GM21737 (cell line): ENCODE measurements around the gene TK1.
"Not testable (repeated sequence)": the region's sequence is repeated elsewhere in the genome, so short reads cannot be mapped to it uniquely, and the experiment has no call there.

Source experiments
- ATAC-seq: cut with Tn5 transposase; IDR thresholded peaks from one replicate; pipeline ENCODE4 v1.9.1; 2021; ENCODE audit warnings: mild to moderate bottlenecking, moderate library complexity; ENCODE audit not compliant: unreplicated experiment

Gene TK1

DNA sequence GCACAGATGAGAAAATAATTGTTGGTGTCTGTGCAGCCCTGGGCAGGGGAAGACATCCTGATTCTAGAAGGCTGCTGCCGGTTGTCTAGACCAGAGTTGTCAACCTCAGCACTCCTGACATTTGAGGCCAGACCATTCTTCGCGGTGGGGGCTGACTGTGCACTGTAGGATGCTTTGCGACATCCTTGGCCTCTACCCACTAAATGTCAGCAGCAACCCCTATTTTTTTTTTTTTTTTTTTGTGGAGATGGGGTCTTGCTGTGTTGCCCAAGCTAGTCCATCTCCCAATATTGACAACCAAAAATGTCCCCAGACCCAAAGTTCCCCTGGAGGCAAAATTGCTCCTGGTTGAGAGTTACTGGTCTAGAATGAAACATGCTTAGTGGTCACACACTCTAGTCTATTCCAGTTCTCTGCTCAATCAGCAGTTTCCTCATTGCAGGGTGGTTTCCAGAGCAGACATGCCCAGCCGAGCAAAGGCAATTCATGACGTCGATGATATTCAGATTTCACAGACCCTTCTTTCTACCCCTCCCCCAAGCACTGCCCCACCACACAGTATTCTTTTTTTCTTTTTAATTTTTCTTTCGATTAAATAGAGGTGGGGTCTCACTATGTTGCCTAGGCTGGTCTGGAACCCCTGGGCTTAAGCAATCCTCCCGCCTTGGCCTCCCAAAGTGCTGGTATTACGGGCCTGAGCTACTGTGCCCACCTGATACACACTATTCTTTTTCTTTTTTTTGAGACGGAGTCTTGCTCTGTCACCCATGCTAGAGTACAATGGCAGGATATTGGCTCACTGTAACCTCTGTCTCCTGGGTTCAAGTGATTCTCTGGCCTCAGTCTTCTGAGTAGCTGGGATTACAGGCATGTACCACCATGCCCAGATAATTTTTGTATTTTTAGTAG is 31.7 kb downstream of the TK1 start:
- peak; percentile 54 for ATAC-seq

DNA sequence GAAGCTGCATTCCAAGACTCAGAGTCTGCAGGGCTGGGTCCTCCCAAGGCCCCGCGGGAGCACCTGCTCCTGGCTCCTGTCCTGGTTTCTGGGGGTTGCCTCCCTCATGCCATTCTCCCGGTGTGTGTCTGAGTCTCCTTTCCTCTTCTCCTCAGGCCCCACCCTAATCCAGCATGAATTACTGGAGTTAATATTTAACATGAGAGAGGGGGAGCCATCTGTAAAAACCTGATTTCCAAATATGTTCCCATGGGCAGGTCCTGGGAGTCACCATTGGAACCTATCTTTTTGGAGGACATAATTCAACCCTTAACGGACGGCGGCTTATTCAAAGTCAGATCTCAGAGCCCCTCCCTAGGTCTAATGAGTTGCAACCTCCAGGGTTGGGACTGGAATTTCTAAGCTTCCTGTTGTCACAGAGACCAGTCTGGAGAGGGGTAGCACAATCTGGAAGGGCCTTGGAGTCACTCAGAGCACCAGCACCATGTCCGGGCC is 35.3 kb downstream of the TK1 start:
- no peak for ATAC-seq

DNA sequence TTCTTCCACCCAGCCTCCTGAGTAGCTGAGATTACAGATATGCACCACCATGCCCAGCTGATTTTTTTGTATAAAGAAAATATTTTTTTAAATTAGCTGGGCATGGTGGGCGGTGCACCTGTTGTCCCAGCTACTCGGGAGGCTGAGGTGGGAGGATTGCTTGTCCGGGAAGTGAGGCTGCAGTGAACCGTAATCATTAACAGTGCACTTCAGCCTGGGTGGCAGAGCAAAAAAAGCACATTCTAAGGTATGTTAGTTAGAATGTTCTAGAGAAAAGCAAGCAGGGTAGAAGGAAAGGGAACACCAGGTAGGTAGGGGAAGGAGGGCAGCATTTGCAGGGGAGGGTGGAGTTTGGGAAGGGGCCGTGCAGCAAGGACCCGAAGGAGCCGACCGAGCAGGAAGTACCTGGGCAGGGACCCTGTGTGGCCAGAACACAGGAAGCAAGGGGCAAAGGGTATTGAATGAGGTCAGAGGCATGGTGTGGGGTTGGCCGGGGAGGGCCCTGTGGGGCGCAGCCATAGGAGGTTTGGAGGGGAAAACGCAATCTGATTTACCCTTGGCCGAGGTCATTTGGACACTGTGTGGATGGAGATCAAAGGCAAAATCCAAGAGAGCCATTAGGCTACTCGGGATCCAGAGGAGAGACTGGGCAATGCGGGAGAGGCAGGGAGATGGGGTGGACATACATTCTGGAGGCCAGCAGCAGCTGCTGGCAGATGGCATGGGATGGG is 38.4 kb downstream of the TK1 start:
- ATAC-seq: no peak

DNA sequence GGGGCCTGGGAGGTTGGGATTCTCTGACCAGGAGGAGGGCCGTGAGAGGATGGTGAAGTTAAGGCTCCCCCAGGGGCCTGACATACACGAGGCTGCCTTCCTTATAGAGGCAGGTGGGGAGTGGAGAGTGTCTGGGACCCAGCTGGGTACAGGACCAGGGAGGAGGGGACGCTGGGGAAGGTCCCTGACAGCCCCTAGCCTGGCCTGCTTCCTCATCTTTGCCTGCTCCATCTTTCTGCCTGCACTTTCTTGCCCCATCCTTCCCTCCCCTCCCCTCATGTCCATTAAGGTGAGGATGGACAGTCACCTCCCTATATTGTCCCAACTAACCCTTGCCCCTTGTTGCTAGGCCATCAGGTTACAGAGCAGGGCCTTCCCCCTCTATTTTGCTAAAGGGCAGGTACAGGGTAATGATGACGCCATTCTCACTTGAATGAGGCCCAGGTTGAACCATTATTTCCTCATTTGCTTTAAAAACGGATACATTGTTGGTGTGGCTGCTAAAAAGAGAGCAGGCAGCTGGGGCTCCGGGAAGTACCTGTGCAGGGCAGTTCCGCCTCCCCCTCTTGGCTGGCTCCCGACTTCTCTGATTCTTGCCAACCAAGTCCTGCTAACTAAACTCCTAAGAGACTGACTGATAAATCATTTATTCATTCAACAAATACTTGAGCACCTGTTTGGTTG is 39.4 kb downstream of the TK1 start:
- no peak for ATAC-seq

DNA sequence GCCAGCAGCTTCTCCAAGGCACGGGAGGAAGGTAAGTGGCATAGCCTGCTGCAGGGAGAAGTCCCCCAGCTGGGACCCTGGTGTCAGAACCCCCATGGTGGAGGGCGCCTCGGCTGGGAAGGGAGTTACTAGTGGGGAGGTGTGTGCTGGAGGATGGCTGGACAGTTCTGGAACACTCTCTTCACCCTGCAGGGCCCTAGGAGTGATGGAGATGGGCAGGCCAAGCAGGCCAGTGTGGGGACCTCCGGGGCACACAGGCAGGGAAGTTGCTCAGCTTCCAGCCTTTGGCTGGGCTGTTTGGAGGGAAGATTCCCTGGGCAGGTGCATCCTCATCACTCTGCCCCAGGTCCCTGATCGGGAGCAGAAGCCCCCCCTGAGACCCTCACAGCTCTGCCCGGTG is 40.0 kb downstream of the TK1 start:
- no peak for ATAC-seq

DNA sequence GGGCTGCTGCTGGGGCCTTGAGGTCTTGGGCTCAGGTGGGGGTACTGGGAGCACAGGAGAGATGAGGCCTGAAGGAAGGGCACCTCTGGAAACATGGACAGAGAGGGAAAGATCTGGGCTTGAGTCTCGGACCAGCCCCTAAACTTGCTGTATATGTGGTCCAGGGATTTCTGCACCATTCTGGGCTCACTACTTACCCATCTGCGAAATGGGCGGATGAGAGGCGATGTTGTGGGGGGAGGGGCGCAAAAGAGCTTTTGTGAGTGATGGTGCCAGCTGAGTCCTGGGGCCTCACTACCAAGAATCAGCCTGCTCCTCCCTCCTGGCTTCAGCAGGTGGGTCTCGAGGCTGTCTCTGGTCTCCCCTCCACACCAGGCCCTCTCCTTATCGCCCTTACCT is 40.4 kb downstream of the TK1 start:
- no peak for ATAC-seq

DNA sequence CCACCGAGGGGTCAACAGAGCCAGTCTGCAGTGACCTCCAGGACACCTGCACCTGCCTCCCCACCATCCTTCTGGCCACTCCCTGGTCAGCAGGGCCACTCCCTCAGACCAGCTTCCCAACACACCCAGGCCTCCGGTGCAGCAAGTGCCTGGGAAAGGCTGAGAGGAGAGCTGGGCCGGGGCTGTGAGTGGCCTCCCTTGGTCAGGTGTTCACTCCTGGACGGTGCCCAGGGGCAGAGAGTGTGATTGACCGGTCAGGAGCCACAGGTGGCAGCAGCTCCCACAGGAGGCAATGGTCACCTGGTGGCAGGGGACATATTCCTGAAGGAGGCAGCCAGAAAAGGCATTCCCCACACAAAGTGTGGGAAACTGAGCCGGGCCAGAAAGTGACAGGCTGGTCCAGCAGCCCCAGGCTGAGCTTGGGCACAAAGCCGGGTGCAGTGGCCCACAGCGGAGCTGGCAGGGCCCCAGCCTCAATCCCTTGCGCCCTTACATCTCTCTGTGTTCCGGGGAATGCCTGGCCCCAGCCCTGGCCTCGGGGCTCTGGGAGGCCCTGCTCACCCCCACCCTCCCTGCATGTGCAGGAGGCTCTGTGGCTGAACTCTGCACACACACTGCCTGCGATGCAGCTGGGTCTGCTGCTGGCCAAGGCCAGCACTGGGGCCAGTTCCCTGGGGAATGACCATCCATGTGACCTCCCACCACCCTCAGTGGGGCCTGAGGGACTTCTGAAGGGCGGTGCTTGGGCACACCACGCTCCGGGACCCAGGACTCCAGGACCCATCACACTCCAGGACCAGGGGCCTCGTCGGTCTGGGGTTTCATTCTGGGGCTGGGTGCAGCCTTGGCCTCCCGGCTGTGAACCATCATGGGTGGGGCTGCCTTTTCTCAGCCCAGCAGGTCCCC is 41.9 kb downstream of the TK1 start:
- no peak for ATAC-seq

DNA sequence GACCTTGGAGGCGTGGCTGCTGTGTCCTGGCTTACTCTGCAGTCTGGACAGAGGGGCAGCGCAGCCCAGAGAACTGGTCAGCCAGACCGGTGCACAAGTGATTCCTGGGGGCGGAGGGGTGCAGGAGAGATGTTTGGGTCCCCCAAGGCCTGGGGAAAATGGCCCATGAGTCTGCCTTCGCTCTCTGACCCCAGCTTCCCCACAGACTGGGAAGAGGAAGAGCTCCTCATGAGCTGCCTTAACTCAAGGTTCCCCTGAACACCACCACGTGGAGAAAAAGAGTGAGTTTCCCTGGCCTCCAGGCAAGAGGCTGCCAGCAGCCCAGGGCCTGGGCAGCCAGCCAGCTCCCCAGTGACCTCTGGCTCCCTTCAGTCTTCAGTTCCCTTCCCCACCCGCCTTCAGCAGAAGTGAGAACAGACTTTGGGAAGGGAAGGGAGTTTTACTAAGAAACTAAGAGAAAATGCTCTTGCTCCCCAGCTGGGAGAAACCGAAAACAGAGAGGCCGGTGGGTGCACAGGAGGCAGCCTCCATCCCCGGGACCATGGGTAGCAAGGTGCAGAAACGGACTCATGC is 42.6 kb downstream of the TK1 start:
- no peak for ATAC-seq

DNA sequence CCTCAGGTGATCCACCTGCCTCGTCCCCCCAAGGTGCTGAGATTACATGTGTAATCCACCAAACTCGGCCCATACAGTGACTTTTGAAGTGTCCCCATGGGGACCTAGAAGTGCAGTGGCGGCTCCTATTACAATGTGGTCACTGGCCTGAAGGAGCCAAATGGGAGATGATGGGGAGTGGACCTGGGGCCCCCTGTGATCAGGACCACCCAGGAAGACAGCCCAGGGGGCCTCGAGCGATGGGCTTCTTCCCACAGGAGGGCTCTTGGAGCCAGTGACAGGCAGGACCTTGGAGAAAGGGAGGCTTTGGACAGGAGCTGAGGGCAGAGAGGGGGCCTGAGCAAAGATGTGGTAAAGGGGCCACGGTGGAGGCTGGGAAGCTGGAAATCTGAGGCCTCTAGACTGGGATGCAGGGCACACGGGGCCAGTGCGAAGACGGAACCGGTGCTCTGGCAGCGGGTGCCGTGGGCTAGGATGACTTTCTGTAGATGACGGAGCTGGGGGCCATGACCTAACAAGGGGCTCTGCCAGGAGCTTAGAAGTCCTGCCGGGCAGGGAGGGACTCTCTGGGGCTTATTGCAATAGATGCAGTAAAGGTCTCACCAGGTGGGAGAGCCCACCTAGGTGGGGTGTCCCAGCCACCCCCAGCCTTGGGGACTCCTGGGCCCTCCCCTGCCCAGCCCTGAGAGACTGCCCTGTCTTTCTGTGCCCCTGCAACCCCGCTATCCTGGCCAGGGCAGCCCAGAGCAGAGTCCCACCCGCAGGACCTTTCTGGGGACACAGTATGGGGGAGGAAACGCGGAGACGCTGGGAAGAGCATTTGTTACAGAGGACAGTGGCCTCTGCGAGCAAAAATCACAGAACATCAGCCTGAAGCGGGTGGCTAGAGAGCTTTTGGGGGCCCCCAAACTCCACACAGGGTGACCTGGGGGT is 43.4 kb downstream of the TK1 start:
- no peak for ATAC-seq

DNA sequence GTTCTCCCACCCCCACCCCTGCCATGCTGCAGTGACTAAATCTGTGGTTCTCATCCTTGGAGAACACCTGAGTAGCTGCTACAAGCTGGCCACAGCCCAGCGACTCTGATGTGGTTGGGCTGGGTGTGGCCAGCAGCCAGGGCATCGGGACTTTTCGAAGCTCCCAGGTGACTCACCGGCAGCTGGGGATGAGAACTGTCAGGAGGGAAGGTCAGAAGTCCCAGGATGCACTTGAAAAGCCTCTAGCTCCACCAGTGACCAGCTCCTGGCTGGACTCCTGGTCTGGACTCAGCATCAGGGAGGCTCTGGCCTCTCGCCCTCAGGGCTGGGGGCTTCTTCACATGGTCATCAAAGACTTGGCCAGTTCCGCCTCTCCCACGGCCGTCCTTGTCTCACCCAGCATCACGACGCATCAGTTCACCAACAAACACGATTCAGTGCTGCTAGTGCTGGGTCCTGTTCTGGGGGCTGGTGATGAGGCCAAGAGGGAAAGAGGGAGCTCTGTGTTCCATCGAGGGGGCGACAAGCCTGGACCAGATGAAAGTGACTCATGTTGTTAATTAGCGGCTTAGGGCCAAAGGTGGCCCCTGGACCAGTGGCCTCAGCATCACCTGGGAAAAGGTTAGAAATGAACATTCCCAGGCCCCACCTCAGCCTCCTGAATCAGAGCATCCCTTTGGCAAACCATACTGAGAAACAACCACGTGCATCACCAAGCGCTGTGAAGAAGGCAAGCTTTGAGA is 44.6 kb downstream of the TK1 start:
- ATAC-seq: no peak

DNA sequence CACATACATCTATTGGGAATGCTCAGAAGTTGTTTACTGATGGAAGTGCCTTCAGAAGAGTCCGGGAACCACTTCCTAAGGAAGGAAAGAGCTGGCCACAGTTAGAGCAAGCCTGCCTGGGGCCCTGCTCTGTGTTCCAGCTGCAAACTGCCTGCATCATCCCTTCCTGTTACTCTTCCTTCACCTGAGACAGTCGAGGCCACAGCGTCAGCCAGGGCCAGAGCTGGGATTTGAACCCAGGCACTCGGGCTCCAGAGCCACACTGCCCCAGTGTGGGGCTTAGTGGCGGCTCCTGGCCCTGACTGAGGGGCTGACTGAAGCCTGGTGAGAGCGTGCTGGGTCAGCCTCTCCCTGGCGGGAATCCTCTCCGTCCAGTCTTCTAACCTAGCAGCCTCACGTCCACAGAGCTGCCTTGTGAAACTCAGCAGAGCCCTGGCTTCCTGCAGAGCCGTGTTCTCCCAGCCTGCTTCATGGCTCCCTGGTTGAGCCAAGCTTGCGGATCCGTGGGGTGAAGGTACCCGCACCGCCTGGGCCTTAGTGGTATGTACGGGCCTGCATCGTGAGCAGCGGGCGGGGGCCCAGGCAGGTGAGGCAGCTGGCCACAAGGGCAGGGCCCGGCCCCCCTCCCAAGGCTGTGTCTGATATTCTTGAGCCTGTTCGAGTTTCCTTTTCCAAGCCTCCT is 45.3 kb downstream of the TK1 start:
- ATAC-seq: no peak

DNA sequence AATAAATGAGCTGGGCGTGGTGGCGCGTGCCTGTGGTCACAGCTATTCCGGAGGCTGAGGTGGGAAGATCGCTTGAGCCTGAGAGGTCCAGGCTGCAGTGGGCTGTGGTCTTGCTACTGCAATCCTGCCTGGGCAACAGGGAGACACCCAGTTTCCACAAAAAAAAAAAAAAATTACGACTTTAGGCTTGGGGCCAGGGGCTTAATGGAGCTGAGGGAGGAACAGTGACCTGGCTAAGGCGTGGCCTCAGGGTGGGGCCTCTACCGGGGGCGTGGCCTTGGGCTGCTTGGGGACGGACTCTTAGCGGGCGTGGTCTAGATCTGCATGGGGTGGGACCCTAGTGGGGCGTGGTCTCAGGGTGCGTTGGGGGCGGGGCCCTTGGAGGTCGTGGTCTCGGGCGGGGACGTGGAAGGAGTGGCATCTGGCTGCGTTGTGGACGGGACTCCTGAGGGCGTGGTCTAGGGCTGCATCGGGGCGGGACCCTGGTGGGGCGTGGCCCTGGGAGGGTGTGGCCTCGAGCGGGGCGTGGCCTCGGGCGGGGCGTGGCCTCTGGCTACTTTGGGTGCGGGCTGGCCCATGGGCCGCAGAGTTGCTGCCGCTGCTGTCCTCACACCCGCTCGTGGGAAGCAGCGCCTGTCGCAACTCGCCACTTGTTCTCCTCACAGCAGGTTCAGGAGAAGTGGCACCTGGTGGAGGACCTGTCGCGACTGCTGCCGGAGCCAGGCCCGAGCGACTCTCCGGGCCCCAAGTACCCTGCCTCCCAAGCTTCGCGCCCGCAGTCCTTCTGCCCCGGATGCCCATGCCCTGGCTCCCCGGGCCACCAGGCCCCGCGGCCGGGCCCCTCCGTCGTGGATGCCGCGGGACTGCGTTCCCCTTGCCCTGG is 46.4 kb downstream of the TK1 start:
- peak; percentile 73 for ATAC-seq

DNA sequence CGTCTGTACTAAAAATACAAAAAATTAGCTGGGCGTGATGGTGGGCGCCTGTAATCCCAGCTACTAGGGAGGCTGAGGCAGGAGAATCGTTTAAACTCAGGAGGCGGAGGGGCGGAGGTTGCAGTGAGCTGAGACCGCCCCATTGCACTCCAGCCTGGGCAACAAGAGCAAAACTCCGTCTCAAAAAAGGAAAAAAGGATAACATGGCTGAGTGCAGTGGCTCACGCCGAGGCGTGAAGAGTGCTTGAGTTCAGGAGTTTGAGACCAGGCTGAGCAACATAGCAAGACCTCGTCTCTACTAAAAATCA is 47.0 kb downstream of the TK1 start:
- ATAC-seq: not testable (repeated sequence)

DNA sequence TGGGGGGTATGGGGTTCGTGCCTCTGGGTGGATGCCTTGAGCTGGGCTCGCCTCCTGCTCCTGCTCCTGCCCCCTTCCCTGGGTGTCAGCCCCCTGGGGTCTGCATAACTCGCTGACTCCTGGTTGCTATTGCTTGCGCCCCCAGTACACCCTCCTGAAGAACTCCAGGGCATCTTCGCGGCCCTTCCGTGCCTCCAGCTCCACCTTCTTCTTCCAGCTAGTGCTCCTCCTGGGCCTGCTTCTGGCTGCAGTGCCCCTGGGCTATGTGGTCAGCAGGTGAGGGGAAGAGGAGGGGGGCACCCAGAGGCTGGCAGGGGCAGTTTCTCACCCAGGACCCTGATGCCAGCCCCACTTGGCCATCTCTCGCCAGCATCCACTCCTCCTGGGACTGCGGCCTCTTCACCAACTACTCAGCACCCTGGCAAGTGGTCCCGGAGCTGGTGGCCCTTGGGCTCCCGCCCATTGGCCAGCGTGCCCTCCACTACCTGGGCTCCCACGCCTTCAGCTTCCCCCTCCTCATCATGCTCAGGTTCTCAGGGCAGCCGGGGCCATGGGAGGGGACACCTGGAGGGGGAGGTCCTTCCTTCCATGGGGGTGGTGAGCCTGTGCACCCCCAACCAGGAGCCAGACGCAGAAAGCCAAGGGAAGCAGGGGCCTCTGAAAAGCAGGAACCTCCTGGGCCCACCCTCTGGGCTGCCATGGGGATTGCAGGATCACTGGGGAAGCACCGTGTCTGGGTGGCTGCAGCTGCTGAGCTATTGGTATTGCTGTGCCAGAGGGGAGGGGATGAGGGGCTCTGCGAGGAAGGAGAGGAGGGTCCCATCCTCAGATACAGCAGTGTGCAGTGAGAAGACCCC is 48.4 kb downstream of the TK1 start:
- no peak for ATAC-seq

DNA sequence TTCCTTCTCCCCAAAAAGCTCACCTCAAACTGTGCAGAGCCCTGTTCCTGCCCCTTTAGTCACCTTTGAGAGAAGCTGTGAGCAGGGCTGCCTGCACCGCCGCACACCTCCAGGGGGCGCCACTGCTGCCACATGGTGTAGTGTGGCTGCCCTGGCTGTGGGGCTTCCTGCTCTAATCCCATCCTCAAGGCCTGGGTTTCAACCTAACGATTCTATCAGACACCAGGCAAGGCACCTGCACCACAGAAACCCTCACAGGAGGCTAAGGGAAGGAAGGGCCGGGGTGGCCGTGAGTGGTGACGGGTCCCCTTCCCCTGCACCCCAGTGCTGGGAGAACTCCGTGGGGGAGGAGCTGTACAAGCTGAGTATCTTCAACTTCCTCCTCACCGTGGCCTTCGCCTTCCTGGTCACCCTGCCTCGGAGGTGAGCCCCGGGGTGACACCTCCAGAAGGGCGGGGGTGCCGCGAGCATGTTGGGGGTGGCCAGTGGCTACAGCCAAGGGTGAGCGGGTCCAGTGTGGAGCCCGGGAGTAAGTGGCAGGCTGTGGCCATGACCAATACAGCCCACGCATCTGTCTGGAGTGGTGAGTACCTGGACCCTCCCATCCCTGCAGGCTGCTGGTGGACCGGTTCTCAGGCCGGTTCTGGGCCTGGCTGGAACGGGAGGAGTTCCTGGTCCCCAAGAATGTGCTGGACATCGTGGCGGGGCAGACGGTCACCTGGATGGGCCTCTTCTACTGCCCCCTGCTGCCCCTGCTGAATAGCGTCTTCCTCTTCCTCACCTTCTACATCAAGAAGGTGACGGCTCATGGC is 49.3 kb downstream of the TK1 start:
- no peak for ATAC-seq
